Activated T-cell treated with anti-CD3 and anti-CD28 coated beads for 48 hours (primary cell): ENCODE measurements around the gene PRKCA.
A peak's percentile ranks its signal among the peaks of the same experiment; 100 is the strongest.

ENCODE experiments used
- DNase-seq: peaks from one replicate; pipeline ENCODE4 v3.0.0-alpha.2; 2020; ENCODE audit warnings: low read depth

PRKCA gene

DNA sequence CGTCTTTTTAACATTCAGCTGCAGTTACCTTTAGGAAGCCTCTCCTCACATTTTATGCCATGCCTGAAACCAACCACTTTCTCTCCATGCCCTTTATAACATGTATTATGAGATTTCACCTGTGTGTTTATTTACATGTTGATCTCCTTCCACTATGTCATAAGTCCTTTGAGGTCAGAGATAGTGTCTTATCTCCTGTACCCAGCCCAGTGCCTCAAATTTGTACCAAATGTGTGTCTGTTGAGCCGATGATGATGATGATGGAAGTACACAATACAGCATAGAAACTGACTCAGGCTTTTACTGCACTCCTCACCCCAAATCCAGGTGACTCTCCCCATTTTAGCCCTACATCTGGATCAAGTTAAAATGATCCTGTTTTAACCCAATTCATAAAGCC lies 353.0 kb downstream of the PRKCA start:
- no peak for DNase-seq

- DNase-seq, result peak; percentile 42
Observed at GRCh38 chr17:66655861-66656260, 353.4 kb downstream of the PRKCA start.

- no peak for DNase-seq
Observed at GRCh38 chr17:66661411-66662256, 359.2 kb downstream of the PRKCA start.

DNA sequence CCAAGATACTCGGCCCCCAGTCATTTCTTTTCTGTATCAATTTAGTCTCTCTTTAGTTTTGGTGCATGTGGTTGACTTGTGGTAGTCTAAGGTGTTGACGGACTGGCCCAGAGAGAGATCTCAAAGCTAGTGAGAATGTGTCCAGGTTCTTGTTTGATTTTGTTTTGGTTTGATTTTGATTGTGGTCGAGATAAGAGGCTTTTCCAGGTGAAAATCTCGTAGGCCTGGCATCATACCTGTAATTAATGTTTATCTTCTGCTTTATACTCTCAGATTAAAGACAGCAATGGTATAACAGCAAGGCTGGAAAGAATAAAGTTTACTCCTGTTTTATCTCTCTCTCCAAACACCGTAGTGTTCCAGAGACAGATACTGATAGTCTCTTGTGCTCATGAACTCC lies 360.1 kb downstream of the PRKCA start:
- DNase-seq, result no peak

- DNase-seq, result no peak
Observed at GRCh38 chr17:66663041-66663606, 360.7 kb downstream of the PRKCA start.

GRCh38 chr17:66664336-66664735 lies 361.9 kb downstream of the PRKCA start:
- no peak for DNase-seq

DNA sequence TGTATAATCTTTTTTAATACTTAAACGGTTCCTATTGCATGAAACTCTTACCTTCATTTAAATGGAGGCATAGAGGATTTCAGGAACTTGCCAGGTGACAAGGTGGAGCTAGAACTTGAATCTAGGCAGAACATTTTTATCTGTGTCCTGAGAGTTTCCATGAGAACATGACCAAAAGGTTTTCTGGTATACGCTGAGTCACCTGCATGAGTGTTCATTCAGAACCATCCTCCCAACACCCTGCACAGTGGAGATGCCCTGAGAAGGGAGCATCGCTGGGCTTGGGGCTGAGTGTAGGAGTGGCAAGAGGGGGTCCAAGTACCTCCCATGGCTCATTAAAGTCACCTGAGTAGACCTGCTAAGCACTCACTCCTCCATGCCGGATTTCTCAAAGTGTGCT lies 362.8 kb downstream of the PRKCA start:
- DNase-seq, result no peak

- DNase-seq, result no peak
Observed at GRCh38 chr17:66667090-66667489, 364.7 kb downstream of the PRKCA start.

DNA sequence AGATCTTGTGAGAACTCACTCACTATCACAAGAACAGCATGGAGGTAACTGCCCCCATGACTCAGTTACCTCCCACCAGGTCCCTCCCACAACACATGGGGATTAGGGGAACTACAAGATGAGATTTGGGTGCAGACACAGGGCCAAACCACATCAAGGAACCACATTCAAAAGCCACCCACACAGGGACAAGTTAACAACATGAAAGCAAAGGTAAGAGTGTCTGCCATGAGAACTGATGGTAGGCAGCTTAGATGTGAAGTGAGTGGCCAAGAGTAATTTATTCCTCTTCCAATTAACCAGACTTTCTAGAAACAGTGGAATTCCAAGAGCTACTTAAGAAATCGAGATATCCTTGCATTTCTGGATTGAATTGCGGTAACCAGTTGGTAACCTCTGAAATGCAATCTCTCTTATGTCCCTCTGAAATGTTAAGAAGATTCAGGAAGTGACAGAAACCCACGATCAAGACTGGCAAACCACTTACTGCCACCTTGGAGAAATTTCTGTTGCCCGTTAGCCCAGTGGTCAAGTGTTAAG lies 365.1 kb downstream of the PRKCA start:
- DNase-seq, result peak; percentile 56

- no peak for DNase-seq
Observed at GRCh38 chr17:66670206-66670605, 367.8 kb downstream of the PRKCA start.

- no peak for DNase-seq
Observed at GRCh38 chr17:66671156-66671555, 368.7 kb downstream of the PRKCA start.

DNA sequence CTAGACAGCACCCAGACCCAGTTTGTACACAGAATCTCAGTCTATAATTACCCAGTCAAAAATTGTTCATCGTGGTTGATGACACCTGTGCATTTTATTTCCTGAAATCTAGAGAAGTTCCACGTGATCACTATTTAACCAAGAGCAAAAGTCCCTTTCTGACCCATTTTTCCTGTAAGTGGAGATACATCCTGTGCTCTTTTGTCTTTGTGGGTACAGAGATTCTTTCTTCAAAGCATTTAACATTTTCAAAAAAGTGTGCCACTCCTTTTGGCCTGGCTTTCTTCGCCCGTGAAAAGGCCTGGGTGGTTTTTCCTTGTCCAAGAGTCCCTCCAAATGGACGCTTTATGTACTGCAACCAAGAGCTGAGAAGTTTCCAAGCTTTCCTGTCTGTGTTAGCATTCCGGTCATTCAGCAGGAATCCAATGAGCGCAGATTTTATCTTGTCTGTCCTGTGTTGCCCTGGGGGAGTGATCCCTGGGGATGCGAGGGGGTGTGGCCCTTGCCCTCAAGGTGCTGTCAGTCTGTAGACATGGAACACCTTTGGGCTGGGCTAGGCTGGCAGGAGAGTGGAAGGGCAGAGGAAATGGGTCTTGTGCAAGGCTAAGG lies 371.4 kb downstream of the PRKCA start:
- no peak for DNase-seq

DNA sequence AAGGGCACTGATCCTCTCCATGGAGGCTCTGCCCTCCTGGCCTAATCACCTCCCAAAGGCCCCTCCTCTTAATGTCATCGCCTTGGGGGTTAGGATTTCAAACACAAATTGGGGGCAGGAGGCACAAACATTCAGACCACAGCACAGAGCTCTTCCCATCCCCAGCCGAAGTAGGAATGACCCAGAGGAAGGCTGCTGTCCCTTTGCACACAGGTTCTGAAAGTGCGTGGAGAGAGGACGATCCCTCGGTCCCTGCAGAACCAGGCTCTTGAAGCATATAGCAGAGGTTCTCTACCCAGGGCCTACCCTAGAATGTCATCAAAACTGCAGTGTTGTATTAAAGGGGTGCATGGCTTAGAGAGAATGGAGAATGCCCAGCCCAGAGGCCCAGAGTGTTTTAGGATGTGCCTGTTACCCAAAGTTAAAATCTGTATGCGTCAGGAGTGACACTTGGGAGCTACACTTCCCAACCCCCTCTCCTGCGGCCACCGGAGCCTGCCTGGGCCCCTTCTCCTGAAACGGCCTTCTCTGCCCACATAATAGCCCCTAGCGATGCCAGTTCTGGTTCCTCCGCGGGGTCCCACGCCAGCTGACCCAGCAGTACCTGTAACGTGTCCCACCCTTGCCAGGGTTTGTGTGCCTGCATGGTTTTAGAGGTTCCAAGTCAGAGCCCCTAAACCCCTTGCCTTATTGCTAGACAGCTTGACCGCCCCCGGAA lies 373.0 kb downstream of the PRKCA start:
- no peak for DNase-seq

DNA sequence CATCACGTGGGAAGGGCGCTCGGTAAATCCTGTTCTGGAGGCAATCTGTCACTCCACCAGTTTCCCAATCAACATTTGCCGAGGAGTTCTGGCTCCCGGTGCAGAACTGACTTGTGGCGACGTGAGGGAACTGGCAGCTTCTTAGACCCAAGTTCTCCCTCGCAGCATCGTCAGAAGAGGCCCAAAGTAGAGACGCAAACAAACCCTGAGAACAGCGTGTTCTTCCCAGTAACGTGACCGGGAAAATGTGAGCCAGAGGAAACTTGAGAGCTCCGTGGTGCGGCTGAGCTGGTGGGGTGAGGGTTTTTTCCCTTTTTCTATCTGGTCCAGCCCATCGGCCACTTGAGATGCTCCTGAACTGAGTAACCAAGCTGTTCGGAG lies 373.6 kb downstream of the PRKCA start:
- DNase-seq, result no peak

GRCh38 chr17:66676421-66676820 lies 374.0 kb downstream of the PRKCA start:
- DNase-seq, result no peak

DNA sequence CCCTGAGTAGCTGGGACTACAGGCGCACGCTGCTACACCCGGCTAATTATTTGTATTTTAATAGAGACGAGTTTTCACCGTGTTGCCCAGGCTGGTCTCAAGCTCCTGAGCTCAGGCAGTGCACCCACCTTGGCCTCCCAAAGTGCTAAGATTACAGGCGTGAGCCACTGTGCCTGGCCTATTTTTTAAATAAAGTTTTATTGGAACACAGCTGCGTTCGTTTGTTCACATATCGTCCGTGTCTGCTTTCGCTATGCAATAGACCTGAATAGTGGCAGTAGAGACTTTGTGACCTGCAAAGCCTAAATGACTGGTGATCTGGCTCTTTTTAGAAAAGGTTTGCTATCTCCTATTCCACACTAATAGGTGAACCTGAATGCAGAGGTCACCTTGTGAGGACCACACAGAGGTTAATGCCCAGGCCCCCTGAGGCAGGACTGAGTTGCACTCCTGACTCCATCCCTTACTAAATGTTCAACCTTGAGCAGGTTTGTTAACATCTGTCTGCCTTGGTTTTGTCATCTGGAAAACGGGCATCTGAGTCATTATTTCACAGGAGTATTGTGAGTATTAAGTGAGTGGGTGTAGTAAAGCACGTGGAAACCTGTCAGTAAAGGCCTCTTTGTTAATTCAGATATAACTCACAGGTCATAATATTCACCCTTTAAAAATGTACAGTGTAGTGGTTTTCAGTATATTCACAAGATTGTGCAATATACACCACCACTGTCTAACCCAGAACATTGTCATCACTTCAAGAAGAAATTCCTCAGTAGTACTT lies 375.0 kb downstream of the PRKCA start:
- no peak for DNase-seq

DNA sequence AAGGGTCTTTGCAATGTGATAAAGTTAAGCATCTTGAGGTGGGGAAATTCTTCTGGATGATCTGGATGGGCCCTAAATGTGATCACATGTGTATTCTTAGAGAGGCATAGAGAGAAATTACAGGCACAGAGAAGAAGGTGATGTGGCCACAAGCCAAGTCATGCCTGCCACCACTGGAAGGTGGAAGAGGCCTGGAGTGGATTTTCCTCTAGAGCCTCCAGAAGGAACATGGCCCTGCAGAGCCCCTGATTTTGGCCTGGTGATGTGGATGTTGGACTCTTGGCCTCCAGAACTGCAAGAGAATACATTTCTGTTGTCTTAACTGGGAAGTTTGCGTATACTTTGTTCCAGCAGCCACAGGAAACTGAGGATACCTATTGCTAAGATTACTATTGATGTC lies 375.6 kb downstream of the PRKCA start:
- no peak for DNase-seq

GRCh38 chr17:66678827-66679226 lies 376.4 kb downstream of the PRKCA start:
- DNase-seq, result no peak

- DNase-seq, result no peak
Observed at GRCh38 chr17:66679631-66680517, 377.5 kb downstream of the PRKCA start.

DNA sequence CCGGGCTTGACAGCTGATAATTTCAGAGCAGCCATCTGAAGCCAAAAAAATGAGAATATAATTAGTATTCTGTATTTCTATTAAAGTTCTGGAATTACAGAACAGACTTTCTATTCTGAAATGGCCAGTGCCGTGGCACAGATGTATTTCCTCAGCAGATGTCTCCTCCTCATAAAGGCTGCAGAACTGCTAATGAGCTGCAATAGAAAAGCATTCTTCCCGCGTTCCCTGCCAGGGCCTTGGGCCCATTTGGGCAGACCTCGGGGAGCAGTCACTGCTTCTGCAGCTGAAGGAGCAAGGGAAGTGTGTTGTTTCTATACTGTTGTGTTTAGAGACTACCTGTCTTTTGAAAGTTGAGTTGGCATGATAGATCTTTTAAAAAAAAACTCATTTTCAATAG lies 379.9 kb downstream of the PRKCA start:
- DNase-seq, result no peak

DNA sequence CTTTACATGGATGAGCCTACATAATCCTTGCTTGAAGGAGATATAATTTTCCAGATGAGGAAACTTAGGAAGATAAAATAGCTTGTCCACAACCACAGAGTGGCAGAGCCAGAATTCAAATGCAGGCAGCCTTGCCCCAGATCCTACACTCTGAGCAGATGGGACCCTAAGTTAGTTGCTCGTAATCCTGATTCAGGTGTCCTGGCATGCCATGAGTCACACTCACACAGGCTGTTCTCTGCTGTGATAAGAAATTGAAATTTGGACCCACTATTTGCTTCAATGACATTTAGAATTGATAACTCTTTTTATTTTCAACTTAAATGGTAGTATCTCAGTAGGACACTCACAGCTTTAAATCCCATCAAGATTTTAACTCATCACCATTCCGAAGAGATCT lies 381.8 kb downstream of the PRKCA start:
- DNase-seq, result no peak
